GM13976 (cell line): ENCODE results near the gene UBR3.
"Not testable (repeated sequence)": the region's sequence is repeated elsewhere in the genome, so short reads cannot be mapped to it uniquely, and the experiment has no call there.

Source experiments
- DNase-seq: peaks from one replicate; pipeline ENCODE4 v3.0.0; 2012; ENCODE audit warnings: low spot score
- CTCF ChIP-seq: IDR thresholded peaks from 2 replicates; pipeline ENCODE4 v1.5.1; 2012; ENCODE audit warnings: borderline replicate concordance, mild to moderate bottlenecking; ENCODE audit not compliant: insufficient read depth; ENCODE audit errors: extremely low read depth, missing control alignments, control extremely low read depth
- in situ Hi-C: fragments of 300-500 bp; cut with MboI; formaldehyde crosslinking; loops from one replicate; pipeline ENCODE4 v1.12.0; 2022; ENCODE audit warnings: low sequenced_read_pairs, mixed read lengths, inconsistent platforms; ENCODE audit not compliant: unreplicated experiment

Gene UBR3

GRCh38 chr2:169867579-169867978 is 40.3 kb downstream of the UBR3 start:
- TF ChIP-seq CTCF: no peak
- DNase-seq: no peak
- in situ Hi-C loops: no loop called here

GRCh38 chr2:169868951-169869350 is 41.7 kb downstream of the UBR3 start:
- in situ Hi-C loops: no loop called here
- no peak for TF ChIP-seq CTCF

GRCh38 chr2:169871369-169871768 is 44.1 kb downstream of the UBR3 start:
- DNase-seq, in situ Hi-C loops: not testable (repeated sequence)

More at GRCh38 chr2:169868951-169869350, 41.7 kb downstream of the UBR3 start:
- no peak for DNase-seq

GRCh38 chr2:169871994-169872393 is 44.7 kb downstream of the UBR3 start:
- TF ChIP-seq CTCF: no peak
- in situ Hi-C loops: no loop called here
- DNase-seq: no peak

- no peak for TF ChIP-seq CTCF
- in situ Hi-C loops: no loop called here
- DNase-seq: peak; percentile 35
Measured at GRCh38 chr2:169877398-169877797, 50.1 kb downstream of the UBR3 start.

GRCh38 chr2:169887120-169887519 is 59.9 kb downstream of the UBR3 start:
- in situ Hi-C loops: no loop called here
- no peak for DNase-seq

More at GRCh38 chr2:169887120-169887519, 59.9 kb downstream of the UBR3 start:
- no peak for TF ChIP-seq CTCF
